HG03159 (cell line): ENCODE data around the gene AUP1.
A peak's percentile ranks its signal among the peaks of the same experiment; 100 is the strongest.

Experiments used
- ATAC-seq: cut with Tn5 transposase; IDR thresholded peaks from one replicate; pipeline ENCODE4 v1.9.1; 2021; ENCODE audit warnings: mild to moderate bottlenecking, moderate library complexity; ENCODE audit not compliant: unreplicated experiment

Gene AUP1

DNA sequence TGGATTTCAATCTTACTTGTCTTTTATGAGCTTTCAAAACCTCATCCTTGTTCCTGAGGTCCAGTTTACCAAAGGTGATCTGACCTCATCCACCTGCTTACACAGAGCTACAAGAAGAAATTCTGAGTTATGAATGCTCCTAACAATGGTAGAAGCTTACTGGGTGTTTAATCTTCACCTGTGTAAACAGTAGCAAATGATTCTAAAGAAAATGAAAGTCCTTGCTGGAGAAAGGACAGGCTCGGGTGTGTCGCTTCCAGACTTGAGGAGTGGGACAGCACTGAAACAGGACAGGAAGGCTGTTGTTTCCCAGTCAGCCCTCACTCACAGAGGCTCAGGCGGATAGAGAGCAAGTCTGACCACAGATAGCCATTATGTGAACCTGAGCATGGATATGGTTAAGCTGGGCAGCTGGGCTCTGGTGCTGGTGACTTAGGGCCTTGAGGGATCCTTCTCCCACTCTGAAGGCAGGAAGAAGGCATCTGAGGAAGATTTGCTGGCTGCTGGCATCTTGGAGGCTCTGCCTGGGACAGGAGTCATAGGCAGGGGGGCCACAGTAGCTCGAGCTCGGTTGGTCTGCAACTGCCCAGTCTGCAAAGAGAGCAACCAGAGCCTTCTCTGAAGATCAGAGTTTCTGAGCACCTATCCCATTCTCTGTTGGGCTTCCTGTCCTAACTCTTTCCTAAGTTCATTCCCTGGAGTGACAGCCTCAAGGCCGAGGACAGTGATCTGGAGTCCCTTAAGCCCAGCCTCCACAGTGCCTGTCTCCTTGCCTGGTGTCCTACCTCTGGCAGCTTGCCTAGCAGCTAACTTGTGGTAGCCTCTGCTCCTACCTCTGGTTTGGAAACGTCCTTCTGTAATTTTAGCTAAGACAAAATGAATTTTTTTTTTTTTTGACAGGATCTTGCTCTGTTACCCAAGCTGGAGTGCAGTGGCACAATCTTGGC is 29.1 kb upstream of the AUP1 start:
- no peak for ATAC-seq

DNA sequence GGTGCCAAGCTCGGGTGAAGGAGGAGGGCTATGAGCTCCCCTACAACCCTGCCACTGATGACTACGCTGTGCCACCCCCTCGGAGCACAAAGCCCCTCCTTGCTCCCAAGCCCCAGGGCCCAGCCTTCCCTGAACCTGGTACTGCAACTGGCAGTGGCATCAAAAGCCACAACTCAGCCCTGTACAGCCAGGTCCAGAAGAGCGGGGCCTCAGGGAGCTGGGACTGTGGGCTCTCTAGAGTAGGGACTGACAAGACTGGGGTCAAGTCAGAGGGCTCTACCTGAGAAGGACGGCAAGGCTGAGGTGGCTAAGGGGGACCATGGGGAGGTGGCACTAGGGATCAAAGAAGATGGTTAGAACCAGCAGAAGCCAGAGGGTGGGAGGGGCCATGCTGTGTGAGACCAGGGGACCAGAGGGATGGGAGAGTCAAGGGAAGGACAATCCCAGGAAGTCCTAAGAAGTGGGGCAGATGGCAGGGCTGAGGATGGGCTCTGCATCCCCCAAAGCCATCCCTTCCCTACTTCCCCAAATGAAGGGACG is 27.4 kb upstream of the AUP1 start:
- no peak for ATAC-seq

DNA sequence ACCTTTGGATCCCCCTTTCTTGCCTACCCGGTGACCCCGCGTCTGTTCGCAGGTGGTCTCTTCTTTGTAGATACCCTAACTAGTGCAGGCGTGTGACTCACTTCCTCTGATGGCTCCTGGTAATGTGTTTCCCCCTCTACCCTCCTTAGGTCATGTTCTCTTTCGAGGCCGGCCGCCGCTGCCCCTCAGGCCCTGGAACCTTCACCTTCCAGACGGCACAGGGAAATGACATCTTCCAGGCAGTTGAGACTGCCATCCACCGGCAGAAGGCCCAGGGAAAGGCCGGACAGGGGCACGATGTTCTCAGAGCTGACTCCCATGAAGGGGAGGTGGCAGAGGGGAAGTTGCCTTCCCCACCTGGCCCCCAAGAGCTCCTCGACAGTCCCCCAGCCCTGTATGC is 26.7 kb upstream of the AUP1 start:
- no peak for ATAC-seq

DNA sequence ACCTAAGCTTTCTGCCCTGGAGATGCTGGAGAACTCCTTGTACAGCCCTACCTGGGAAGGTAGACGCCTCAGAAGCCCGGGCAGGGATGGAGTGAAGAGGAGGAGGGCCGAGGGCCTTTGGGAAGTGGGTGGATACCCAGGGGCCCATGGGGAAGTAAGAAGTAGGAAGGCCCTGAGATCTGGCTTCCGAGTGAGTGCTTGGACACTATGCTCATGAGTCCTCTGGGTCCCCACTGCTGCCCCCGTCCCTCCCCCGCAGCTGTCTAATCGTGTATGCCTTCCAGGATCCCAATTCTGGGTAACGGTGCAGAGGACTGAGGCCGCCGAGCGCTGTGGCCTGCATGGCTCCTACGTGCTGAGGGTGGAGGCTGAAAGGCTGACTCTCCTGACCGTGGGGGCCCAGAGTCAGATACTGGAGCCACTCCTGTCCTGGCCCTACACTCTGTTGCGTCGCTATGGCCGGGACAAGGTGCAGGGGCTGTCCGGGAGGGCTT is 26.2 kb upstream of the AUP1 start:
- no peak for ATAC-seq

DNA sequence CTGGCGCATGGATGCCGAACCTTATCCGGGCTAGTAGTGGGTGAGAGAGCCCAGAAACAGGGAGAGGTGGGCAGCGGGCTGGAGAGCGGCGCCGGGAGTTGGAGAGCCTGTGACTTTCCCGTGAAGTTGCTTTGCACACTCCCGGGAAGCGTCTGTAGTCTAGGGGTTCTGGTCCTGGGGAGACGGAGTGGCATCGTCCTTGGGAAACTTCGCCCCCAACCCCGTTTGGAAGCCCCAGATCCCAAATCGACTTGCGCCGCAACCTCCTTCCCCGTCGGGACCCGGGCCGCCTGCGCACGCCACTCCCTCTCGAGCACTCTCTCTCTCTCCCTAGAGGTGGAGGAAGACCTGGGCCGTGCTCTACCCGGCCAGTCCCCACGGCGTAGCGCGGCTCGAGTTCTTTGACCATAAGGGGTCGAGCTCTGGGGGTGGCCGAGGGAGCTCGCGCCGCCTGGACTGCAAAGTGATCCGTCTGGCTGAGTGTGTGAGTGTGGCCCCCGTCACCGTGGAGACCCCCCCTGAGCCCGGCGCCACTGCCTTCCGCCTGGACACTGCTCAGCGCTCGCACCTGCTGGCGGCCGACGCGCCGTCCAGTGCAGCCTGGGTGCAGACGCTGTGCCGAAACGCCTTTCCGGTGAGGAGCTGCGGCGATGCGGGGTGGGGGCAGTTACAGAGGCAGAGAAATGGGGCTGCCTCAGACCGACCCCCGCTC is 25.5 kb upstream of the AUP1 start:
- peak; percentile 62 for ATAC-seq

DNA sequence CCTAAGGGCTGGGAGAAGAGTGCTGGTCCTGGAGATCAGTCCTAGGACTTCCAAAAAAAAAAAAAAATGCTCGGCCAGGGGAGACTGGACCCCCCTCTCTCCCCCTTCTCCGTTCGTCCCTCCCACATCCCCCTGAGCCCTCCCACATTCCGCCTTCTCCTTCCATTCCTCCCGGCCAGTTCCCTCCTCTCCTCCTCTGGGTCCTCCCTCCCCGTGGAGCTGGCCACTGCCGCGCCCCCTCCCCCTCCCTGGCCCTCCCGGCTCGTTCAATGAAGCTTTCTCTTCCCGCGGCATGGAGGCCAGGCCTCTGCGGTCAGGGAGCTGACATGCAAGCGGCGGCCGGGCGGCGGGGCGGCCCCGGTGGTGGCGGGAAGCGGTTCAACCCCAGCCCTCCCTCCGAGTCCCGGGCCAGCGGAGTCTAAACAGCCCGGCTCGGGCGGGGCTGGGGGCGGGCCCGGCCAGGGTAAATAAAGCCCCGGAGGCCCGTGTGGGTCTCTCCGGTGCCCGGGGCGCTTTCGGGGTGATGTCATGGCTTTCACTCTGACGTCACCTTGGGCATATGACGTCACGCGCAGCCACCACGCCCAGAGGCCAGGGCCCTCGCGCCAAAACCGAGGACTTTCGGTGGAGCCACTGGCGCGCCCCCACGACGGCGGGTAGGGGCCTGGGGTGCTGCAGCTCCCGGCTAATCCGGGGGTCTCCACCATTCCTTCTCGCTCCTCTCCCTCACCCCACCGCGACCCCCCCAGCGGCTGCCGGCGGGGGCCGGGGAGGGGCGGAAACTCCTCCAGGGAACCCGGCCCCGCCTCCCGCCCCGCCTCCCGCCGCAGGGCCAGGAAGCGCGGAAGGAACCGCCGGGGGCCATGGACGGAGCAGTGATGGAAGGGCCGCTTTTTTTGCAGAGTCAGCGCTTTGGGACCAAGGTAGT is 24.6 kb upstream of the AUP1 start, which contains the start of the genes DOK1 and LOXL3:
Gene DOK1, plus strand, starts transcription at position 829 of the 928 bp plus-strand sequence. Its CDS starts 35 bp downstream, at position 864.
Gene LOXL3, minus strand, starts transcription at position 51 of the 928 bp plus-strand sequence. CDS start 1,308 bp downstream, outside the sequence.
- ATAC-seq = peak; percentile 60

DNA sequence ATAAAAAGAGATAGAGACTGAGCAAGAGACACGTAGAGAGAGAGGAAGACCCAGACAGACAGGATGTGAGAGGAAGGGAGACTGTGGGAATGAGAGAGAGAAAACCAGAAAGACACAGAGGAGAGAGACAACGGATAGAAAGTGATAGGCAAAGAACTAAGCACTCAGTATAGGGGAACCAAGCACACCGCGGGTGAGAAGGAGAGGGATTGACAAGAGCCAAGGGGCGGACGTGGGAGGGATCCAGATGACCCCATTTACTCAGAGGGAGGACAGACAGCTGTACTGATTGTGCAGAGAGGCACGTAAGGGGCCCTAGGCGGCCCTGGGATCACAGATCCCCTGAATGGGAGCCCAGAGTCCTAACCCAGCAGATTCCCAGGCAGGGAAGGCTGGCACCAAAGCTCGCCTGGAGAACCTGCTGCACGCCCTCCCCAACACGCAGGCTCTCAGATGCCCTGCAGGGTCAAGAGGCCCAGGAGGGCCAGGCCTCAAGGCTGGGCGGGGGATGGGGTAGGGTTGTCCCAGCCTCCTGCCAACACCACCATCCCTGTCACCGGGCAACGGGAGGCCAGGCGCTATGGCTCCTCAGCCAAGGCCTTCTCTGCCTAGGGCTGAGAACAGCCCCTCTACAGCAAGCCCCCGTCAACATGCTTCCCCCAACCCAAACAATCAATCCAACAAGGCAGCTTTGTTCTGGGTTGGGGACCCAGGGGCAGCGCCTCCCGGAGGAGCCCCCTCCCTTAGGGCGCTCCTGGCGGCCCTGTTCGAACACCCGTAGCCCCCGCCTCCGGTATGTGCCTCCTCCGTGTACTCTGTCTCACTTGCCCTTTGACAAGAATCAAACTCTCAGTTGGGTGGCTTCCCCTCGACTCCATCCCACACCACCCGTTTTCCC is 23.7 kb upstream of the AUP1 start:
- no peak for ATAC-seq

DNA sequence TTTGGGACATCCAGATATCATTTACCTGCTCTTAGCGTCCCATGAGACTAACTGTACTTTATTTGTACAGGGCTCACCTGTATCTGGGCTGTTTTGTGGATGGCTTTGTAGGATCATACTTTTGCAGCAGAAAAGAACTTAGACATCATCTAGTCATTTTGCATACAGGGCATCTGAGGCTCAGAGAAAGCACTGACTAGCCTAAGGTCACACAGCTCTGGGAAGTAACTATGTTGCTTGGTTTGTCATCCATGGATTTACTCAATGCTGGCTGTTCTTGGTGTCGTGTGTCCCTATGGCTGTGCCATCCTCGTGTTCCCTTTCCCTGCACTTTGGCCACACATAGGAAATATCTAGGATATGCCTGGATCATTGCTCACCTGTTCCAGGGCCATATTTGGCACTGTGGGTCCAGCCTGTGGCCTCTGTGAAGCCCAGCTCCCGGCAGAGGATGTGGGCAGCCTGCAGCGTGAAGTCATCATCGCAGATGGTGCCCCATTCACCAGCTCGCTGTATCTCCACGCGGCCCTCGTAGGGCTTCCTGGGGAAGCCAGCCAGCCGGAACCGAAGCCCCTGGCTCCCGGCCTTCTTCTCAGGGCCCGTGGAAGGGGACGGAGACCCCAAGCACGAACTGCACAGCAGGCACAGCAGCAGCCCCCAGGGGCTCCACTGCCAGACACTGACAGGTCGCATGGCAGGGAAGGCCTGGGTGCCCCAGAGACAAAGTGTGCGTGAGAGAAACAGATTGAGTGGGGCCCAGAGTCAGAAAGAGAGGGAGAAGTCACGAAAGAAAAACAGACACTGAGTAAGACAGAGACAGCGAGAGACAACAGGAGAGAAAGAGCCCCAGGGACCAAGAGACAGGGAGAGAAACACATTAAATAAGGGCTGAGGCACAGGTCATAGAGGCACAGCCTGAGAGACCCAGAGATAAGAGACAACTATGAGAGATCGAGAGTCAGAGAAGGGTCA is 22.7 kb upstream of the AUP1 start:
- no peak for ATAC-seq

DNA sequence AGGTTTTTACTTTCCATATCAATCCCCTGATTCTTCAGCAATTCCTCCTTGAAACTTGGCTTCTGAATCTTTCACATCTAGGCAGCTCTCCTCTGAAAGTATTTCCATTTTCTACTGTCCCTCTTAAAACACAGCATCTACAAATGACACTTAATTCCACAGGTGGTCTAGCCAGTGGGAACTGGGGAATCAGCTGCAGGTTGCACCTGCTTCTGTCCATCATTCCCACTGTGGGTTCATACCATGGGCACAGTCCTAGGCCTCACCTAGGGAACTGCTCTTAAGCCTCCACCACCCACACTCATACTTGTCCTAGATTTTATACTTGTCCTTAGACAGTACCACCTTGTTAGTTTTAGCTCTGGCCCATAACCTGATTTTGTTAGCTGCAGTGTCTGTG is 22.0 kb upstream of the AUP1 start:
- ATAC-seq = no peak

DNA sequence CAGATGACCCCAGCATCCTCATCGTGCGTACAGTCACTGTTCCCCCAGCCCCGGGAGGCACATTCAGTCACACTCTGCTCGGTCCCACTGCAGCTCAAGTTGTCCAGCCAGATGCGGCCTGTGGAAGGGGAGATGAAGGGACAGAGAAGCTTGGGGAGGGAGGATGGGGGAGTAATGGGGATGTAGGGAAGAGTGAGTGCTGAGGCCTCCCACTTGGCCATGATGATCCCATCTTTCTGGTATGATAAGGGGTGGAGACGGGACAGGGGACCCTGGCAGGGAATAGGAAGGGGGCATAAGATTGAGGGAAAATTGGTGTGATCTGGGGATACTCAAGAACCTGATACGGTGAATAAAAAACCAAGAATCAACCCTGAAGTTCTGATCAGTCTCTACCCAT is 20.7 kb upstream of the AUP1 start:
- ATAC-seq = no peak

DNA sequence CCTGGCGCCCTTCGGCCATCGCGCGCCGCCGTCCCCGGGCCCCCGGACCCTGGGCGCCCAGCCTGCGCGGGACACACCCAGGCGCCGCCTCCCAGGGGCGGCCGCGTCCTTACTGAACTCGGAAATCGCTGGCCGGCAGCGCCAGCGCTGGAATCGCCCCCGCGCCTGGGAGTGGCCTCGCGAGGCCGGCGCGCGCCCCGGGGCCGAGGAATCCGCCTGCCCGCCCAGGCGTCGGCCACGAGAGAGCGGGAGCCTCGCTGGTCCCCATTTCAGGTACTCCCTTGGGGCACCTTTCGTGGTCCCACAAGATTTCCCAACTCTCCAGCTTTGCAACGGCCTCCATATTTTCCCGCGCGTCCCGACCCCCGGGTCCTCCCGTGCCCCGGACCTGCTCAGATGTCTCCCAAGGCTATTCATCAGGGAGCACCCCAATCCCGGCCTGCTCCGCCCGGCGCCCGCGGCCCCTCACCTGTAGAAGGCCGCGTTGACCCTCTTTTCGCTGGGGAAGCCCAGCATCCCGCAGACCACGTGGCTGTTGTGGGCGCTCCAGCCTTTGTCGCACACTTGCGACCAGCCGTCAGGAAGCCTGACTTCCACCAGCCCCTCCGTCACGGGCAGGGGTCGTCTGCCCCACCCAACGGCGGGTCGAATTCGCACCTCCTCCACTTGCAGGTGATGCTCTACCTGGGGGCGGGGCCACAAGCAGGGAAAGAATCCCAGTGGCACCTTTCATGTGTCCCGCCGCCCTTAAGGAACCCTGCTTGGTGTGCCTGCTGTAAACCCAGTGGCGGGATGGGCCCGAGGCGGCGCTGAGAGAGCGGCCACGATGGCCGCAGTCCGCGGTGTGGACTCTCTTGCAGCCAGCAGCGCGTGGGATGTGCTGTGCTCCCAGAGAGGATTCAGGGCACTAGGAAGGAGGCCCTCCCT is 19.7 kb upstream of the AUP1 start:
- no peak for ATAC-seq

DNA sequence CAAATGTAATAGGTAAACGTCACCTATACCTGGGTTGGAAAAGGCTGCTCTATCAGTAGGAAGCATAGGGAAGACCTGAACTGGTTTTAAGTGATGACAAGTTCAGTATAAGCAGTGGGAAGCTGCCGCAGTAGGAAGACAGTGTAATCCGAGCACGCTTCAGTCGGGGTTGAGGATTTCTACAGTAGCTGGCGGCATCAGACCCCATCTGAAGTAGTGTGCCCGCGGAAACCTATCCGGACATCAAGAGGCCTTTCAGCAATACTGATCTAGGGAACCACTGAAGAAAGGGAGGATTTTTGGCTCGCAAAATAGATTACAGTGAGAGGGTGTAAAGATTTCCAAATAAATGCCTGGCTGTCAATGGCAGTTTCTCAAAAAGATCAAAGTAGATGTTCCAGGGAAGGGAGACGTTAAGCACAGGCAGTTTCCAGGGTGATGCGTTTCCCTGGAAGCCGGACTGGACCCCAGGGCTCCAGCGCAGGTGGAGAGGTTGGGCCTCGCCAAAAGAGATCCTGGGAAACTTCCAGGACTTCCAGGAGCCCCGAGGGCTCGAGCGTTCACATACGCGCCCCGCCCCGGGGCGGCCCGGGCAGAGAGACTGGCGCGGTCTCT is 18.9 kb upstream of the AUP1 start:
- ATAC-seq = no peak

DNA sequence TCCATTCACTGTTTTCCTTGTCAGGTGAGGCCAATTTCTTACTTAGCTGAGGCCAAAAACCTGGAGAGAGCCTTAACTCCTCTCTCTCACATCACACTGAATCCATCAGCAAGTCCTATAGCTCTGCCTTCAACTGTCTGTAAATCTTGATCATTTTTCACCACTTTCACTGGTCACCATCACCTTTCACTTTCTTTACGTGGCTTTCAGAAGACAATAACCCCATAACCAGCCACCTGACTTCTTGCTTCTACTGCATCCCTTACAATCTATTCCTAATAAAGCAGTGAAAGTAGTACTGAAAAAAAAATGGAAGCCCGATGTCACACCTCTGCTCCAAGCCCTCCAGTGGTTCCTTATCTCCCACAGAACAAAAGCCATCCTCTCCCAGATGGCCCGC is 16.5 kb upstream of the AUP1 start:
- no peak for ATAC-seq

DNA sequence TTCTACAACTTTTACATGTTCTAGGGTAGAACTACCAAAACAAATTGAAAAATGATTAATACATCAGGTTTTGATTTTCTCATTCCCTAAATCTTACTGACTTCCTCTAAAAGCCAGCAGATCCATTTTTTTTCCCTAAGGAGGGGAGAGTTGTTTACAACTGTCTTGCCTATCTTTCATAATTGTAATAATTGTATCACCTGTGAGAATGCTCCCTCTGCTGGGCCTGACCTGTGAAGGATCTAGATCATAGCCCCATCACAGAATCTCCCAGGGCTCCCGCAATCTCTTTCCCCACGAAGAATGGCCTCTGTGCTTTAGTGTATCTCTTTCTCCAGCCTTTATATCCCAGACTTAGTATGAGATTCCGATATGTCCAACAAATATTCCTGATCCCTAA is 15.1 kb upstream of the AUP1 start:
- no peak for ATAC-seq

DNA sequence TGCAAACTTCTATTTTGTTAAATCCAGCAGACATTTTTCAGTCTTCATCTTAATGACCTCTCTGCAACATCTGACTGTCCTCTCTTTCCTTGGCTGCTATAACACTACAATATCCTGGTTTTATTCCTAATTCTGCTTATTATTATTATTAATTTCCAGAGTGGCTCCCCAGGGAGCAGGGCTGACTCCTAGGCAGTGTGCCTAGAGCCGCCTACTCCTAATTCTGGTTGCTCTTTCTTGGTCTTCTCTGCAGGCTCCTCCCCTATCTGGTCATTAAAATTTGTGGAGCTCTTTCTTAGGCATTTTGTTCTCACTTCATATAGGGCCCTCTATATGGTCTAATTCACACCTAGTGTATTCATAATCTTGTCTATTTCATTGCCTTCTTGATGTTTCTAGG is 13.5 kb upstream of the AUP1 start:
- ATAC-seq = no peak

DNA sequence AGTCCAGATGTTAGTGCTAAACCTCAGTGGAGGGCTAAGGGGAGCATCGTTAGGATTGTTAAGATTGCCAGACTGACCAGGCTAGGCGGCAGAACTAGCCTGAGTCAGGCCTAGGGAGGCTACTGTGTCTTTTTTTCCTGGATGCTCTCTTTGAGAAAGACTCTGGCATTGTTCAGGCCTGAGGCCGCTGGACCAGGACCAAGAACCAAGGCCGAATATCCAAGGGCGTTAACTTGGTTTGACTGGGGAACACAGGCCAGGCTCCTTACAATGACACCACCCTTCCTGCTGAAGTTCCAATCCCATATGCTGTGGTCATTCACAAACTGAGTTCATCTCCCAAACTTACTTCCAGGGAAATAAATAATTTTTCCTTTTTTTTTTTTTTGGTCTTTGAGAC is 10.8 kb upstream of the AUP1 start:
- ATAC-seq = no peak

DNA sequence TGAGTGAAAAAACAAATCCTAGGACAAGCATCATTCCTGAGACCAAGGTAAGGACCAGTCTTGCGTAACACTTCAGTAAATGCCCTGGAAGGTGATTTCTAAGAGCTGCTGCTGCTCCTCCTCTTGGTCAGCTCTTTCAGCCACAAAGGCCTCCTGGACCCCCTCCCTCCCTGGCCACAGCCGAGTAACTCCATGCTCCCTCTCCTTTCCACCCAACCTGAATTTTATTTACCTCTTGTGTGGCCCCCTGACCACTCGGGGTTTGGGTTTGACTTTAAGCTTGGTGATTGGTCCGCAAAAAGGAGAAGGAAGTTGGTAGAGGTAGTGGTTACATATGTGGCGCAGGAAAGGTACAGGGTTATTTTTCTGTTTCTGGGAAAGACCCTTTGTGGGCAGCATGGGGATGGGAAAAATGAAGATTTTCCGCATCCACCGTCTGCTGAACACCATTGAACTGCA is 9.4 kb upstream of the AUP1 start:
- no peak for ATAC-seq
